Activated CD8-positive, alpha-beta memory T cell treated with anti-CD3 and anti-CD28 coated beads, Interleukin-2, amount 10 ng/mL, durations not matched to agents 7 days and 5 days (primary cell): ENCODE measurements around the gene PARVG. TPM values are rescaled to one million over a fixed set of nuclear protein-coding genes. Genes with fewer than 3 reads are reported as not detected.

Experiments
- ATAC-seq: fragments of 150-1000 bp; cut with Tn5 transposase; one replicate; pipeline ENCODE4 v1.10.0; 2021; ENCODE audit warnings: moderate library complexity
- CTCF ChIA-PET: fragments of 350-600 bp; sonication (Branson Sonifier 250); formaldehyde crosslinking; loops from one replicate; lab custom pipeline; 2021; ENCODE audit warnings: antibody characterized with exemption; lab: Charles Lee
- DNase-seq: peaks from one replicate; pipeline ENCODE4 v3.0.0-alpha.2; 2020
- H3K27ac Mint-ChIP-seq: one replicate; pipeline ENCODE4 v1.8.0; 2021; ENCODE audit warnings: mild to moderate bottlenecking, mixed read lengths
- H3K27me3 Mint-ChIP-seq: one replicate; pipeline ENCODE4 v1.8.0; 2021; ENCODE audit warnings: mixed read lengths
- H3K36me3 Mint-ChIP-seq: one replicate; pipeline ENCODE4 v1.8.0; 2021; ENCODE audit warnings: mild to moderate bottlenecking, mixed read lengths
- H3K4me1 Mint-ChIP-seq: one replicate; pipeline ENCODE4 v1.8.0; 2021; ENCODE audit warnings: mixed read lengths
- H3K4me3 Mint-ChIP-seq: one replicate; pipeline ENCODE4 v1.8.0; 2021; ENCODE audit warnings: mild to moderate bottlenecking, moderate library complexity, mixed read lengths
- H3K9me3 Mint-ChIP-seq: one replicate; pipeline ENCODE4 v1.8.0; 2022; ENCODE audit warnings: low read depth, mixed read lengths
- total RNA-seq, 2 experiments: library from RNA; stranded (reverse); gene quantifications; one replicate each; pipeline ENCODE4 v1.2.3, GENCODE V29; 2021

Gene PARVG
- total RNA-seq, 2 experiments from 2014 or later = 125 to 170 TPM

GRCh38 chr22:44179196-44179988, 1.3 kb upstream of the PARVG start:
- H3K27me3 Mint-ChIP-seq = peaks cover 5% of the 10 kb centered on the region

GRCh38 chr22:44179989-44180705, 578 bp upstream of the PARVG start:
- H3K9me3 Mint-ChIP-seq = no peaks in the 10 kb centered on the region
- ATAC-seq = no peak
- H3K27ac Mint-ChIP-seq = peak overlapping the region; percentile 95
- peaks cover 5% of the 10 kb centered on the region for H3K27me3 Mint-ChIP-seq
- CTCF ChIA-PET = interaction anchor here (0.9 to 3.0 kb wide), 5 partner anchors 15 to 187 kb away, joined by 3 to 12 read pairs (median 3); no protein-coding TSS in a partner anchor
- peaks cover 28% of the 10 kb centered on the region for H3K4me1 Mint-ChIP-seq
- H3K4me3 Mint-ChIP-seq = peak overlapping the region; percentile 78
- no peak for DNase-seq
- H3K36me3 Mint-ChIP-seq = peaks cover 10% of the 10 kb centered on the region

More at GRCh38 chr22:44179196-44179988, 1.3 kb upstream of the PARVG start:
- Mint-ChIP-seq H3K9me3 (no peaks in the 10 kb centered on the region), H3K36me3 (peaks cover 8% of the 10 kb centered on the region), H3K4me3 (no peak overlapping the region), H3K4me1 (peaks cover 25% of the 10 kb centered on the region), H3K27ac (no peak overlapping the region)
- CTCF ChIA-PET = interaction anchor here (0.9 to 1.5 kb wide), 3 partner anchors 98 to 186 kb away, joined by 3 read pairs; no protein-coding TSS in a partner anchor
- ATAC-seq = no peak
- no peak for DNase-seq

- H3K4me1 Mint-ChIP-seq = peaks cover 28% of the 10 kb centered on the region
- H3K36me3 Mint-ChIP-seq = peaks cover 15% of the 10 kb centered on the region
- H3K27ac Mint-ChIP-seq = peak overlapping the region; percentile 95
- DNase-seq (peak; percentile 84), ATAC-seq (peak; percentile 69)
- H3K27me3 Mint-ChIP-seq = peaks cover 5% of the 10 kb centered on the region
- CTCF ChIA-PET = interaction anchor here (1.0 to 3.0 kb wide), 3 partner anchors 14 to 188 kb away, joined by 3 to 12 read pairs (median 8); no protein-coding TSS in a partner anchor
- peak overlapping the region; percentile 78 for H3K4me3 Mint-ChIP-seq
- H3K9me3 Mint-ChIP-seq = no peaks in the 10 kb centered on the region
Measured at GRCh38 chr22:44181033-44181911, 547 bp downstream of the PARVG start.

GRCh38 chr22:44181912-44182587, 1.3 kb downstream of the PARVG start:
- DNase-seq (peak; percentile 64), ATAC-seq (peak; percentile 31)
- Mint-ChIP-seq H3K4me1 (peaks cover 28% of the 10 kb centered on the region), H3K9me3 (no peaks in the 10 kb centered on the region), H3K27me3 (peaks cover 5% of the 10 kb centered on the region), H3K36me3 (peaks cover 18% of the 10 kb centered on the region), H3K27ac (peak overlapping the region; percentile 95), H3K4me3 (peak overlapping the region; percentile 78)
- CTCF ChIA-PET = interaction anchor here (1.0 to 3.0 kb wide), 5 partner anchors 14 to 501 kb away, joined by 3 to 12 read pairs (median 3); no protein-coding TSS in a partner anchor

GRCh38 chr22:44182588-44183286, 2.0 kb downstream of the PARVG start:
- H3K9me3 Mint-ChIP-seq = no peaks in the 10 kb centered on the region
- peaks cover 28% of the 10 kb centered on the region for H3K4me1 Mint-ChIP-seq
- DNase-seq = peak; percentile 86
- H3K36me3 Mint-ChIP-seq = peaks cover 20% of the 10 kb centered on the region
- peak overlapping the region; percentile 95 for H3K27ac Mint-ChIP-seq
- peak; percentile 67 for ATAC-seq
- H3K4me3 Mint-ChIP-seq = peak overlapping the region; percentile 78
- CTCF ChIA-PET = interaction anchor here (1.3 to 3.0 kb wide), 4 partner anchors 13 to 501 kb away, joined by 3 to 12 read pairs (median 6); no protein-coding TSS in a partner anchor
- peaks cover 5% of the 10 kb centered on the region for H3K27me3 Mint-ChIP-seq

- Mint-ChIP-seq H3K36me3 (peaks cover 20% of the 10 kb centered on the region), H3K9me3 (no peaks in the 10 kb centered on the region), H3K27ac (peak overlapping the region; percentile 95), H3K4me3 (peak overlapping the region; percentile 78), H3K27me3 (peaks cover 5% of the 10 kb centered on the region), H3K4me1 (peaks cover 28% of the 10 kb centered on the region)
- DNase-seq = no peak
- no peak for ATAC-seq
- CTCF ChIA-PET = interaction anchor here (1.3 to 3.0 kb wide), 2 partner anchors 190 to 500 kb away, joined by 3 to 12 read pairs; no protein-coding TSS in a partner anchor
Measured at GRCh38 chr22:44183287-44183588, 2.5 kb downstream of the PARVG start.

GRCh38 chr22:44184006-44184405, 3.3 kb downstream of the PARVG start:
- Mint-ChIP-seq H3K4me1 (peaks cover 28% of the 10 kb centered on the region), H3K9me3 (no peaks in the 10 kb centered on the region), H3K36me3 (peaks cover 20% of the 10 kb centered on the region), H3K27me3 (peaks cover 5% of the 10 kb centered on the region), H3K4me3 (no peak overlapping the region), H3K27ac (peak overlapping the region; percentile 19)
- CTCF ChIA-PET = no interaction called here
- ATAC-seq (no peak), DNase-seq (no peak)

GRCh38 chr22:44185237-44186120, 4.8 kb downstream of the PARVG start:
- H3K27ac Mint-ChIP-seq = no peak overlapping the region
- H3K4me3 Mint-ChIP-seq = no peak overlapping the region
- CTCF ChIA-PET = no interaction called here
- H3K36me3 Mint-ChIP-seq = peaks cover 20% of the 10 kb centered on the region
- ATAC-seq (no peak), DNase-seq (no peak)
- peaks cover 33% of the 10 kb centered on the region for H3K4me1 Mint-ChIP-seq
- no peaks in the 10 kb centered on the region for H3K27me3 Mint-ChIP-seq
- no peaks in the 10 kb centered on the region for H3K9me3 Mint-ChIP-seq

- H3K4me3 Mint-ChIP-seq = no peak overlapping the region
- no peaks in the 10 kb centered on the region for H3K27me3 Mint-ChIP-seq
- CTCF ChIA-PET = no interaction called here
- no peak for DNase-seq
- peaks cover 20% of the 10 kb centered on the region for H3K36me3 Mint-ChIP-seq
- peaks cover 32% of the 10 kb centered on the region for H3K4me1 Mint-ChIP-seq
- no peaks in the 10 kb centered on the region for H3K9me3 Mint-ChIP-seq
- no peak overlapping the region for H3K27ac Mint-ChIP-seq
- no peak for ATAC-seq
Measured at GRCh38 chr22:44186121-44186510, 5.4 kb downstream of the PARVG start.

GRCh38 chr22:44186737-44187136, 6.0 kb downstream of the PARVG start:
- Mint-ChIP-seq H3K36me3 (peaks cover 22% of the 10 kb centered on the region), H3K9me3 (no peaks in the 10 kb centered on the region), H3K27ac (no peak overlapping the region), H3K27me3 (no peaks in the 10 kb centered on the region), H3K4me1 (peaks cover 37% of the 10 kb centered on the region), H3K4me3 (no peak overlapping the region)
- no peak for DNase-seq
- CTCF ChIA-PET = interaction anchor here (0.6 kb wide), 1 partner anchor 13 kb away, joined by 3 read pairs; no protein-coding TSS in a partner anchor
- ATAC-seq = no peak

GRCh38 chr22:44187652-44188230, 7.0 kb downstream of the PARVG start:
- Mint-ChIP-seq H3K27ac (no peak overlapping the region), H3K4me1 (peaks cover 40% of the 10 kb centered on the region), H3K9me3 (no peaks in the 10 kb centered on the region), H3K27me3 (no peaks in the 10 kb centered on the region), H3K36me3 (peaks cover 20% of the 10 kb centered on the region), H3K4me3 (no peak overlapping the region)
- no peak for ATAC-seq
- no peak for DNase-seq
- CTCF ChIA-PET = no interaction called here
